ENCODE measurements around the gene BUD13. TPM values are rescaled to one million over a fixed set of nuclear protein-coding genes. Genes with fewer than 3 reads are reported as not detected.

BUD13 gene
- total and polyA plus RNA-seq, 9 of the 15 experiments (the other 6 are each of a cell fraction or from before 2014, with no cell fraction given) = 9.5 to 34.1 (median 27.1) TPM

DNA sequence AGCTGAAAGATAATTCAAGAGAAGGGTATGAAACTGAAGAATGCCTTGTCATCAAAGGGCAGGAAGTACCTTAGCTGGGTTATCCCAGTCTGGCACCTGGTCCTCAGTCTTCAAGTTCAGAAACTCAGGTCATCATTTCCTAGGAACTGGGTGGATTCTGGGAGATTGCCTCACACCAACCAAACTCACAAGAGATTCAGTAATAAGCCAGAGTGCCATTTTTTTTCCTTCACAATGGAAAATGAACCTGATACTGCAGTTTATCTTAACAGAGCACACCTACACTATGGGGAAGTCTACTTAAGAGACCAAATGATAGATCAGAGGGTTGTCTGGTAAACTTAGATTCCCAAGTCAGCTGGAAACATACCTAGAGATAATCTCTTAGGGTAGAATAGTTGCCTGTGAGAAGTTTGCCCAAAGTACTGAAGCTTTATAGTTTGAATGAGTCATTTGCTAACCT, 3.8 kb upstream of the BUD13 start (continued):
- TF ChIP-seq ZNF592 (IDR thresholded peaks at IDR 0.05) = no peak
- no peak for TF ChIP-seq ZNF699 (CRISPR knock-in tag; IDR thresholded peaks at IDR 0.05; ENCODE audit: insufficient replicate concordance)
- TF ChIP-seq ATF1 (CRISPR knock-in tag; IDR thresholded peaks at IDR 0.05) = no peak
- TF ChIP-seq ATF1 (tag; IDR thresholded peaks at IDR 0.05) = no peak
- peak; percentile 50 for TF ChIP-seq SMARCE1 (IDR thresholded peaks at IDR 0.05)
- TF ChIP-seq DEAF1 (CRISPR knock-in tag; IDR thresholded peaks at IDR 0.05) = no peak
- no peak for TF ChIP-seq CHD1 (IDR thresholded peaks at IDR 0.05; ENCODE audit: low read length)
- no peak for TF ChIP-seq ARID3B (CRISPR knock-in tag; IDR thresholded peaks at IDR 0.05; ENCODE audit: borderline replicate concordance)
- no peak for TF ChIP-seq ZBTB9 (CRISPR knock-in tag; IDR thresholded peaks at IDR 0.05)
- TF ChIP-seq ZNF778 (CRISPR knock-in tag; IDR thresholded peaks at IDR 0.05) = no peak
- TF ChIP-seq SMARCA4 (IDR thresholded peaks at IDR 0.05) = peak; percentile 32; the same call in 1 of the 2 replicates
- TF ChIP-seq PHF8 (IDR thresholded peaks at IDR 0.05; ENCODE audit: borderline replicate concordance, low read length) = no peak
- TF ChIP-seq ZBTB17 (CRISPR knock-in tag; IDR thresholded peaks at IDR 0.05) = no peak
- peak; percentile 85; the same call in 1 of the 2 replicates for TF ChIP-seq TEAD4 (IDR thresholded peaks at IDR 0.05; ENCODE audit: low read length)
- TF ChIP-seq TEAD4 (CRISPR knock-in tag; IDR thresholded peaks at IDR 0.05; ENCODE audit: borderline replicate concordance) = no peak
- TF ChIP-seq KLF1 (tag; IDR thresholded peaks at IDR 0.05) = no peak
- TF ChIP-seq, protein P1, sequence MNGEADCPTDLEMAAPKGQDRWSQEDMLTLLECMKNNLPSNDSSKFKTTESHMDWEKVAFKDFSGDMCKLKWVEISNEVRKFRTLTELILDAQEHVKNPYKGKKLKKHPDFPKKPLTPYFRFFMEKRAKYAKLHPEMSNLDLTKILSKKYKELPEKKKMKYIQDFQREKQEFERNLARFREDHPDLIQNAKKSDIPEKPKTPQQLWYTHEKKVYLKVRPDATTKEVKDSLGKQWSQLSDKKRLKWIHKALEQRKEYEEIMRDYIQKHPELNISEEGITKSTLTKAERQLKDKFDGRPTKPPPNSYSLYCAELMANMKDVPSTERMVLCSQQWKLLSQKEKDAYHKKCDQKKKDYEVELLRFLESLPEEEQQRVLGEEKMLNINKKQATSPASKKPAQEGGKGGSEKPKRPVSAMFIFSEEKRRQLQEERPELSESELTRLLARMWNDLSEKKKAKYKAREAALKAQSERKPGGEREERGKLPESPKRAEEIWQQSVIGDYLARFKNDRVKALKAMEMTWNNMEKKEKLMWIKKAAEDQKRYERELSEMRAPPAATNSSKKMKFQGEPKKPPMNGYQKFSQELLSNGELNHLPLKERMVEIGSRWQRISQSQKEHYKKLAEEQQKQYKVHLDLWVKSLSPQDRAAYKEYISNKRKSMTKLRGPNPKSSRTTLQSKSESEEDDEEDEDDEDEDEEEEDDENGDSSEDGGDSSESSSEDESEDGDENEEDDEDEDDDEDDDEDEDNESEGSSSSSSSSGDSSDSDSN (IDR thresholded peaks at IDR 0.05; ENCODE audit: borderline replicate concordance in 1 of 2, low read depth in 2 of 2, low read length in 2 of 2) = no peak
- peak; percentile 68 for TF ChIP-seq C11orf30 (IDR thresholded peaks at IDR 0.05; ENCODE audit: low read depth)
- TF ChIP-seq NFE2 (IDR thresholded peaks at IDR 0.05; ENCODE audit: low read depth) = peak; percentile 70
